Effector CD8-positive, alpha-beta T cell (primary cell): ENCODE measurements around the gene ATP10B.

ENCODE experiments used
- DNase-seq: peaks from one replicate; lab custom pipeline; 2025; lab: John Stamatoyannopoulos, UW

Gene ATP10B

GRCh38 chr5:160692271-160692670, 159.7 kb downstream of the ATP10B start:
- DNase-seq, result no peak

DNA sequence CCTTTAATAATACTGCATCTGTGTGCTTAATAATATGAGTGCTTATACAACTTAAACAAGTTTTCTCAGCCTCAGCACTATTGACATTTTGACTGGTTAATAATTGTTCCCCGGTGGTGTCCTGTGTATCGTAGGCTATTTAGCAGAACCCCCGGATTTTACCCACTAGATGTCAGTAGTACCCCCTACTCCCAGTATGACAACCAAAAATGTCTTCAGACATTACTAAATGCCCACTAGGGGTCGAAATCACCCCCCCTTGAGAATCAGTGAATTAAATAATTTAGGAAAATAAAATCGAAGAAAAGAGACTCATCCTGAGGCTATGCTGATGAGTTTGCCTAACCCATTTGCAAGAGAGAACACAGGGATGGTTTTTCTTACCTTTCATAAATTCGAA, 166.3 kb downstream of the ATP10B start:
- DNase-seq, result no peak

DNA sequence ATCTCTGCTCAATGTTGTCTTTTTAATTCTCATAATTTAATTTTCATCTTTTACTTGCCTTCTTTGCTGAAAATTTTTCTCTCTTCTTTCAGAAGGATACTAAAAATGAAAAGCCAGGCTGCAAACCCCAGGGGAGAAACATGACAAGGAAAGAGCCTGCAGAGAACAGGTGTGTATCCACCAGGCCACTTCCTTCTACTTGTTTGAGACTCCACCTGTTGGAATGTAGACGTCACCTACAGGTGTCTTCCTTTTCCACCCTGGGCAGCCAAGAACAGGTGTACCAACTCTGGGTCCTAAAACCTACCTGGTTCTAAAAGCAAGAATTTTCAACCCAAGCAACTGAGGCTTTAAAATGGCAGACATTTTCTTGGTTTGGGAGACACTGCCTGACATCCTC, 166.8 kb downstream of the ATP10B start:
- no peak for DNase-seq

GRCh38 chr5:160679567-160680309, 172.3 kb downstream of the ATP10B start:
- no peak for DNase-seq

DNA sequence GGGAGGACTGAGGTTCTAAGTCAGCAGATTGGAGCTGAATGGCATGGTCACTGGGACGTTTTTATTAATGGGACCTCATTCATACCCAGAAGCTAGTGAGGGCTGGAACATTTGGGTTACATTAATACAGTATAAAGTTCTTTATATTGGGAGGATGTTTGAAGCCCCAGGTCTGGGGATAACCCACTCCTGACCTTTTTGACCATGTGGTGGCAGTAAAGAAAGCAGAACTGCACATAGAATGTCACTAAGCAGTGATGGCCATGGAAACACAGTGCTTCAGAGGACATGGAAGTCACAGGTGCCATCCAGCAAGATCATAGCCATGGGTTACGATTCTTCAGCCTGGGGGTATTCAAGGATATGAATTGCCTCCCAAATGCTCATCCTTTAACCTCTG, 176.0 kb downstream of the ATP10B start:
- no peak for DNase-seq

DNA sequence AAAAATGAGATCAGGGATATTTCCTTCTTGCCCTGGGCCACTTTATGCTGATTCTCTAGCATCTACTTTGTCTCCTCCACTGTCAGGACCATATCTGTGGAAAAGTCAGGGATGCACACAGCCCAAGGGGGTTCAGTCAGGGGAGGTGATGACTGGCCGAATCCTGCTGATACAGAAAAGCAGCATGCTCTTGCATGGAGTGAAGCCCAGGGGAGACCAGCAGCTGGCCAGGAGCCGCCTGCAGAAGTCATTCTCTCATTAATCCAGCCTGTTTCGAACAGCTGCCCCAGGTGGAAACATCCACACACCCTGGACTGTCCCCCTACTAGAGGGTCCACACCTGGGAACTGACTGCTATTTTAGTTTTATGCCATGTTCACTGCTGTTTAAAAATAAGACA, 177.1 kb downstream of the ATP10B start:
- no peak for DNase-seq

- DNase-seq, result no peak
These were observed 179.5 kb downstream of the ATP10B start for GRCh38 chr5:160672521-160672920.

- DNase-seq, result no peak
These were observed 183.7 kb downstream of the ATP10B start for GRCh38 chr5:160668356-160668755.

GRCh38 chr5:160667160-160667559, 184.9 kb downstream of the ATP10B start:
- DNase-seq, result no peak

DNA sequence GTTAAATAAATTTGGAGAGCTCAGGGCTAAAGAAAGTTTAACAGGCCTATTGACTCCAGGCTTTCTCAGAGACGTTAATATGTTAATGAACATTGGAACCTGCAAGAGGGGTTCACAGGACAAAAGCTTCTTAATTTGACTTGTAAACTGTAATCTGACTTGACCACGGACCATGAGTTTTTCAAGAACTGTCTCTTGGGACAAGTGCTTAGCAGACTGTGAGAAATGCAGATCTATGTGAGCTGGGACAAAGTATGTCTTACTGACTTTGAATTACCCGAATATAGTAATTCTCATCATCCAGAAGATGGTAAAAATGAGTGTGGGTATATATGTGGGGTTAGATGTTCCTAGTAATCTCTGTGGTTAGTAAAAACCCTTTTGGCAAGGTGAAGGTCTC, 186.6 kb downstream of the ATP10B start:
- DNase-seq, result no peak

- no peak for DNase-seq
These were observed 191.9 kb downstream of the ATP10B start for GRCh38 chr5:160660132-160660531.

DNA sequence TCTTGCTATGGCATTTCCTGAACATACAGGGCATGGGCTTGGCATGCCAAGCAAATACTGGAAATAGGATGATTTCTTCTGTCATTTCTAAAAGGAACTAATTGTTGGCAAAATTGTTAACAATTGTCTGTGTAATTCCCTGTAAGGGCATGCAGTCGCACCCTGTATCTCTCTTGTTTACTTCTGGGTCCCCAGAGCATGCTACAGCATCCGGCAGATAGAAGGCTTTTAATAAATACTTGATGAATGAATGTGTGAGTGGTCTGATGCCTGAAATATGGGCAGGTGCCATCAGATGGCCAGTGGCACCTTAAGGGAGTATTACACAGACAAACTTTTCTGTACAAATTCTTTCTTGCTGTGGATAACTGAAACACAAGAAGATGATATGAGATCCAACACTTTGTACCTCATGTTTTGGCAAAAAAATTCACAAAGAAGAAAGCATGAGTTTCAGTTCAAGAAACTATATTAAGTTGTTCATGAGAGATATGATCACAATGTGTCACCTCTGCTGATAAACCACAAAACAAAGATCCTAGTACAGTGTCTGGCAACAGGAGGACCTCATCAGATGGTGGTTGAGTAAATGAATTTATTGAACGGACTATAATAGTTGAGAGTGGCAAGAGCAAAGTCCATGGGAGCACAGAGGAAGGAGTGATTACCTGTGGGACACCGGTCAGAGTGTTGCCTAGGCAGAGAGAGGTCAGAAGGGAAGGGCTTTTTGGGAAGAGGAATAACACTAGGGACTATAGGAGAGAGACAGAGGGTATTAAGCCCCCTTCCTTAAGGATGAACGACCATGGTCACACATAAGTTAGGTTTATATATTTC, 194.2 kb downstream of the ATP10B start:
- no peak for DNase-seq

GRCh38 chr5:160657068-160657507, 194.9 kb downstream of the ATP10B start:
- DNase-seq, result no peak

DNA sequence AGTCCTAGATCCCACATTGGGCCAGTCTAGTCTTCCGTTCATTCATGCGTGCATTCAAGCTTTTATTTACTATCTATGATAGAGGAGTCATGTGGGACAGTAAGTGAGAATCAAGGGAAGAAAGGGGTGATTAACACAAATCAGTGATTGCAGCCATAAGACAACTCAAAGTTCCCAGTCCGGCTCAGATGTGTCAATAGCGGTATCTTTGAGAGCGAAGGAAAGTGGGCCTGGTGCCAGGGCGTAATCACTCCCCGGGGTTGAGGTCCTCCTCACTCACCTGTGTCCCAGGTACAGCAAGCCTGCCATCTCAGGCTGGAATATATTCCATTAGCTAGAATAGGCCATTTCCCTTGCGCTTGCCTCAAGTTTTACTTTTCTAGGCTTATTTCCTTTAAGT, 196.3 kb downstream of the ATP10B start:
- DNase-seq, result no peak

DNA sequence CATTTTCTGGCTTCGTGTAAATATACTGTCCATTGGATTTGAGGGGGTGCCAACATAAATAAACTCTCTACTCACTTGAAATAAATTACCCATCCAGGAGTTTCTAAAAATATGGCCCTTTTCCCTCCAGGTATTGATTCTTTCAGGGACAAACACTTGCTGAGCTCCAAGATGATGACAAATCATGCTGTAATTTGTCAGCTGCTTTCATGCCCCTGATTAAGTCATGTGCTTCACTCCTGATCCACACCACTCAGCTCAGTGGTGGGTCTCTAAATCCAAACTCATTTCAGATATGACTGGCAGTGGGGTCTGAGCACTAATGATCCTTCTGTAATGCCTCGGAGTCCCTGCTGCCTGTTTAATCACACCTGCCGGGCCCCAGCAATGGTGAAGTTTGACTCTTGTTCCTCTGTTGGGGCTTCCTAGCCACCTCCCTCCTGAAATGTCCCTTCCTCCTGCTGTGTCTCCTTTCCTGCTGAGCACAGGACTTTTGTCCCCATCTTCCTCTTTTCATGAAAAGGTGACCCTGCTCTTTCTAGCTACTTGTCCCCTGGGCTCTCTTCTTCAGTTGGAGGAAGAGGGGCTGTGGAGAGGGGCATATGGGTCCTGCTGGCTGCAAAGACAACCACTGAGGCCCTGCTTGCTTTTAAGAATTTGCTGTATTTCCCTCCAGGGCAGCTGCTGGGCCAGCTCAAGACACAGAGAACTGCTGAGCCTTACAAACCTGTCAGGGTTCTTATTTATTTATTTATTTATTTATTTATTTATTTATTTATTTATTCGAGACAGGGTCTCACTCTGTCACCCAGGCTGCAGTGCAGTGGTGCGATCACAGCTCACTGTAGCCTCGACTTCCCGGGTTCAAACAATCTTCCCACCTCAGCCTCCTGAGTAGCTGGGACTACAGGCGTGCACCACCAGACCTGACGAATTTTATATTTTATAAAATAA, 200.0 kb downstream of the ATP10B start:
- no peak for DNase-seq

DNA sequence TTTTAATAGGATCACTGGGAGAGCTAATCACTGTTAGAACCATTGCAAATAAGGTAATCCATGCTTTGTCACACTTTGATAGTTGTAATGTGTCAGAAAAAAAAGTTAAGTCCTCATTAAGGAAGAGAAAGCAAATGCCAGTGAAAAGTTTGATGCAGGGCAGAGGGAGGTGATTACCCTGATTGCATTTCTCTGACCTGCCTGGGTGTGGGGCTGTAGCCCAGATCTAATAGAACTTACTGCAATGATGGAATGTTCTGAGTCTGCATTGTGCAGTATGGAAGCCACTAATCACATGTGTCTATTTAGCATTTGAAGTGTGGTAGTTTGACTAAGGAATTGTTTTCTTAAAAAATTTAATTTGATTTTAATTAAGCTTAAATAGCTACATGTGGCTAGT, 202.7 kb downstream of the ATP10B start:
- DNase-seq, result no peak

GRCh38 chr5:160646033-160646432, 206.0 kb downstream of the ATP10B start:
- DNase-seq, result no peak

- DNase-seq, result no peak
These were observed 208.3 kb downstream of the ATP10B start for GRCh38 chr5:160643616-160644240.

GRCh38 chr5:160641405-160641804, 210.6 kb downstream of the ATP10B start:
- DNase-seq, result no peak

- DNase-seq, result no peak
These were observed 211.6 kb downstream of the ATP10B start for GRCh38 chr5:160640406-160640805.

DNA sequence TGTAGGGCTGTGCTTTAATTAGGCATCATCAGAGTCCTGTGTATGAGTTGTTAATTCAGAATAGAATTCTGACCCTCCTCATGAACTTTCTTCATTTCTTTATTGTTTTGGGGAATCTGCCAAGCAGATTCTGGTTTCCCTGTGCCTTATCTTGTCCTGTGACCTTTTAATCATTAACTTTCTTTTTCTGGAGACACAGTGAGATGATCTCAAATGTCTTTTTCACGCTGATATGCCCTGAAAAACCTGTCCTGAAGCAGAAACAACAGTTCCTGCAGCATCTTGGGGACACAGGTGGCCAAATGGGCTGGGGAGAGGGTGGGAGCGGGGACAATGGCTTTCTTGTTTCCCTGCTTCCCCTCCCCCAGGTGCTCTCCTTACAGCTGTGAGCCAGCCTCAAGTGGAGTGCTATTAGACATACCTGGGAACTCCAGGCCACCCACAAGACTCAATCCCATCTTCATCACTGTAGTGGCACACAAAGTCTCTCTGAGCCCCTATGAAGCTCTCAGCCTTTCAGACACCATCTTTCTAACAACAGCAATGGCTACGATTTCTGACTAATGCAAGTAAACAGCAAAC, 213.8 kb downstream of the ATP10B start:
- DNase-seq, result no peak
